Measurements from ENCODE around the gene PP2D1. TPM values are rescaled to one million over a fixed set of nuclear protein-coding genes. Genes with fewer than 3 reads are reported as not detected.

PP2D1 gene
- total RNA-seq, 4 donors from 2014 or later = not detected

GRCh38 chr3:19945534-19945933, 66.5 kb downstream of the PP2D1 start:
- no peak for TF ChIP-seq CTCF (IDR thresholded peaks at IDR 0.05; ENCODE audit: low read depth)

GRCh38 chr3:19940643-19941042, 71.4 kb downstream of the PP2D1 start:
- TF ChIP-seq CTCF (IDR thresholded peaks at IDR 0.05; ENCODE audit: low read depth) = no peak

GRCh38 chr3:19938295-19938627, 73.8 kb downstream of the PP2D1 start:
- no peak for TF ChIP-seq CTCF (IDR thresholded peaks at IDR 0.05; ENCODE audit: low read depth)

- TF ChIP-seq CTCF (IDR thresholded peaks at IDR 0.05; ENCODE audit: low read depth) = no peak
Measured at GRCh38 chr3:19937459-19938294, 74.4 kb downstream of the PP2D1 start.

Small RNA genes within 50 kb of the gene (small RNA-seq; reads per million reads assigned to genes)
- not detected for gene RNU4-85P
- not detected for gene RPL39P18

Other genes with a start within 250 kb of the PP2D1 start
- gene EFHB, start 78.0 kb downstream of the PP2D1 start, total RNA-seq = 1 to 10 TPM in 3 of 4 donors, not detected in 1; 1.7 to 8.7 (median 1.8) TPM
- 10 to 100 TPM; 70.5 to 93.2 (median 85.3) TPM for gene RAB5A, start 65.2 kb downstream of the PP2D1 start, total RNA-seq
- gene KAT2B, start 28.2 kb upstream of the PP2D1 start, total RNA-seq = 10 to 100 TPM; 37.6 to 44.0 (median 42.6) TPM
- 1 to 10 TPM in 2 of 4 donors, not detected in 2; 1.2 to 1.3 TPM for gene SGO1, start 173.9 kb upstream of the PP2D1 start, total RNA-seq

Measured in subcutaneous adipose tissue (tissue), 4 donors.